Pancreas (tissue), 10 donors: ENCODE data around the gene USP12. TPM values are rescaled to one million over a fixed set of nuclear protein-coding genes. Genes with fewer than 3 reads are reported as not detected.

ENCODE experiments used
- ATAC-seq, 4 donors: fragments of 200-7000 bp; cut with Tn5 transposase; one replicate each; pipeline versions ENCODE4 v1.8.0 to v1.9.1; 2020; ENCODE audit warnings: mild to moderate bottlenecking in 4 of 4, moderate library complexity in 4 of 4
- DNase-seq, 6 donors: peaks; one replicate each; pipeline ENCODE4 v3.0.0-alpha.2; 2020
- FAIRE-seq: peaks from 2 replicates; lab custom pipeline; 2012; peaks lifted over from hg19 to GRCh38; lab: Jason Lieb, UNC
- H3K27ac ChIP-seq, 4 donors: fragments of 200-600 bp; sonication (generic); 1 replicate in 3 of 4; 2 replicates in 1 of 4; pipeline versions ENCODE4 v1.5.0 to v1.8.0; 2020
- H3K27me3 ChIP-seq, 4 donors: fragments of 200-600 bp; one replicate each; pipeline ENCODE4 v1.8.0; 2021
- H3K36me3 ChIP-seq, 3 donors: fragments of 200-600 bp; sonication (generic) in 1 of 3; one replicate each; pipeline versions ENCODE4 v1.5.0 to v1.8.0; 2020 to 2021
- H3K4me1 ChIP-seq, 3 donors: fragments of 200-600 bp; one replicate each; pipeline ENCODE4 v1.8.0; 2021
- H3K4me3 ChIP-seq, 4 donors: fragments of 200-600 bp; sonication (generic) in 2 of 4; one replicate each; pipeline versions ENCODE4 v1.5.0 to v1.8.0; 2020 to 2021
- H3K9me3 ChIP-seq, 4 donors: fragments of 200-600 bp; one replicate each; pipeline ENCODE4 v1.8.0; 2021
- CTCF ChIP-seq, 4 donors: fragments of 200-600 bp; sonication (generic) in 3 of 4; IDR thresholded peaks; one replicate each; pipeline versions ENCODE4 v1.5.0 to v1.8.0; 2021; ENCODE audit warnings: antibody characterized with exemption in 4 of 4
- WGBS, 2 donors: extraction: QIAGEN DNeasy Blood & Tissue Kit; methylation state at CpG; one replicate each; pipeline ENCODE4 v1.1.7; 2013; 5-methylcytosine and 5-hydroxymethylcytosine counted together
- intact Hi-C, 3 donors: fragments of 100-400 bp; cut with DNase I; formaldehyde crosslinking; loops; one replicate each; pipeline versions ENCODE4 v1.11.1 to v1.14.2; 2022
- polyA plus RNA-seq, 2 donors: library from polyadenylated mRNA; stranded (reverse); fragments of 200-250 nt; gene quantifications; one replicate each; pipeline ENCODE4 v1.2.3, GENCODE V29; 2013
- total RNA-seq, 6 donors: library from RNA; stranded (reverse); fragmentation: NEBNext Ultra II Directional in 4 of 6; extraction: Animal tissue kit (Norgen Biotek cat#: 25700) in 4 of 6; gene quantifications; one replicate each; pipeline versions ENCODE4 v1.2.1 to v1.2.4, GENCODE V29; 2021 to 2023
- donor health status: healthy with polysubstance abuse.
- donor health status: DM: no; HTN: no; CAD: no; lungs with moderate emphysema.
- donor health status: DM: no; HTN: no; CAD: no.
- donor health status: control.
- donor health status: control.
- donor health status: Bipolar disorder and iron deficiency.
- donor health status: DM: yes; HTN: yes; CAD: no.
- donor health status: DM: no; HTN: no; CAD: no.
- donor health status: DM: no; HTN: no; CAD: no.
- donor health status: DM: yes; HTN: yes; CAD: no.

USP12 gene
- total and polyA plus RNA-seq, 8 donors = 3.9 to 18.9 (median 9.4) TPM

- no peak for TF ChIP-seq CTCF (IDR thresholded peaks at IDR 0.05)
- intact Hi-C loops = no loop called here
- Histone ChIP-seq H3K27ac (no peak overlapping the region), H3K4me3 (no peak overlapping the region), H3K36me3 (no peaks in the 10 kb centered on the region), H3K27me3 (no peaks in the 10 kb centered on the region), H3K9me3 (no peaks in the 10 kb centered on the region), H3K4me1 (no peaks in the 10 kb centered on the region)
- 76 to 90% methylated on average over 5 of the region's 5 CpGs for WGBS, 2 donors
- DNase-seq = no peak
- FAIRE-seq = no peak
- ATAC-seq = peak in 1 of 4 donors; percentile 38
Observed at GRCh38 chr13:27038323-27038722, 133.3 kb downstream of the USP12 start.

- no peak overlapping the region for H3K4me3 ChIP-seq
- H3K27ac ChIP-seq = no peak overlapping the region
- H3K4me1 ChIP-seq = no peaks in the 10 kb centered on the region
- H3K36me3 ChIP-seq = no peaks in the 10 kb centered on the region
- ATAC-seq (no peak), DNase-seq (no peak), FAIRE-seq (no peak)
- no peaks in the 10 kb centered on the region for H3K9me3 ChIP-seq
- WGBS, 2 donors = 45 to 53% methylated on average over 5 of the region's 5 CpGs
- TF ChIP-seq CTCF (IDR thresholded peaks at IDR 0.05) = no peak
- intact Hi-C loops = no loop called here
- no peaks in the 10 kb centered on the region for H3K27me3 ChIP-seq
Observed at GRCh38 chr13:27037571-27037970, 134.0 kb downstream of the USP12 start.

- intact Hi-C loops = no loop called here
- Histone ChIP-seq H3K9me3 (no peaks in the 10 kb centered on the region), H3K27me3 (no peaks in the 10 kb centered on the region), H3K36me3 (no peaks in the 10 kb centered on the region), H3K4me3 (no peak overlapping the region), H3K27ac (no peak overlapping the region), H3K4me1 (no peaks in the 10 kb centered on the region)
- no peak for ATAC-seq
- WGBS, 2 donors = 54 to 61% methylated on average over 4 of the region's 4 CpGs
- no peak for DNase-seq
- FAIRE-seq = no peak
- no peak for TF ChIP-seq CTCF (IDR thresholded peaks at IDR 0.05)
Observed at GRCh38 chr13:27037171-27037570, 134.4 kb downstream of the USP12 start.

- no peak for TF ChIP-seq CTCF (IDR thresholded peaks at IDR 0.05)
- Histone ChIP-seq H3K27me3 (no peaks in the 10 kb centered on the region), H3K4me3 (no peak overlapping the region), H3K27ac (no peak overlapping the region), H3K4me1 (no peaks in the 10 kb centered on the region), H3K36me3 (no peaks in the 10 kb centered on the region), H3K9me3 (no peaks in the 10 kb centered on the region)
- intact Hi-C loops = no loop called here
- FAIRE-seq (no peak), ATAC-seq (no peak), DNase-seq (no peak)
- WGBS, 2 donors = 68 to 76% methylated on average over 8 of the region's 8 CpGs
Observed at GRCh38 chr13:27036236-27036981, 135.2 kb downstream of the USP12 start.

- Histone ChIP-seq H3K36me3 (no peaks in the 10 kb centered on the region), H3K27me3 (no peaks in the 10 kb centered on the region), H3K4me3 (no peak overlapping the region), H3K27ac (no peak overlapping the region), H3K4me1 (no peaks in the 10 kb centered on the region), H3K9me3 (no peaks in the 10 kb centered on the region)
- DNase-seq (no peak), ATAC-seq (no peak), FAIRE-seq (no peak)
- WGBS, 2 donors = 82 to 85% methylated on average over 11 of the region's 11 CpGs
- intact Hi-C loops = no loop called here
- no peak for TF ChIP-seq CTCF (IDR thresholded peaks at IDR 0.05)
Observed at GRCh38 chr13:27035892-27036235, 135.7 kb downstream of the USP12 start.
